Endodermal cell (in vitro differentiated cells): ENCODE results near the gene SDHAF4. TPM values are rescaled to one million over a fixed set of nuclear protein-coding genes. Genes with fewer than 3 reads are reported as not detected.

Source experiments
- DNase-seq: peaks from one replicate; pipeline ENCODE4 v3.0.0-alpha.2; 2017
- H3K27ac ChIP-seq: 2 replicates; pipeline ENCODE4 v1.5.1; 2013; ENCODE audit warnings: mild to moderate bottlenecking, low read depth, low read length, moderate library complexity
- H3K27me3 ChIP-seq: 2 replicates; pipeline ENCODE4 v1.6.1; 2013; ENCODE audit warnings: mild to moderate bottlenecking, low read length, moderate library complexity; ENCODE audit not compliant: insufficient read depth, control insufficient read depth, poor library complexity, severe bottlenecking
- H3K36me3 ChIP-seq: 2 replicates; pipeline ENCODE4 v1.7.0; 2013; ENCODE audit warnings: mild to moderate bottlenecking, low read length, moderate library complexity; ENCODE audit not compliant: control insufficient read depth, insufficient read depth
- H3K4me1 ChIP-seq: one replicate; pipeline ENCODE4 v1.7.0; 2013; ENCODE audit warnings: low read length; ENCODE audit not compliant: control insufficient read depth, insufficient read depth
- H3K4me3 ChIP-seq: 2 replicates; pipeline ENCODE4 v1.5.1; 2013; ENCODE audit warnings: mild to moderate bottlenecking, low read length, moderate library complexity
- H3K9ac ChIP-seq: 2 replicates; pipeline ENCODE4 v1.6.1; 2013; ENCODE audit warnings: mild to moderate bottlenecking, low read length, moderate library complexity; ENCODE audit not compliant: poor library complexity, severe bottlenecking; ENCODE audit errors: extremely low read depth
- H3K9me3 ChIP-seq: 2 replicates; pipeline ENCODE4 v1.6.1; 2013; ENCODE audit warnings: mild to moderate bottlenecking, low read length, moderate library complexity; ENCODE audit not compliant: control insufficient read depth
- H3K27ac Mint-ChIP-seq: 2 replicates; pipeline ENCODE4 v1.8.0; 2020; ENCODE audit warnings: mixed read lengths
- H3K27me3 Mint-ChIP-seq: 2 replicates; pipeline ENCODE4 v1.8.0; 2021; ENCODE audit warnings: mild to moderate bottlenecking, mixed read lengths; ENCODE audit not compliant: insufficient read depth
- H3K36me3 Mint-ChIP-seq: 2 replicates; pipeline ENCODE4 v1.8.0; 2020; ENCODE audit warnings: low read depth, mixed read lengths
- H3K4me1 Mint-ChIP-seq: 2 replicates; pipeline ENCODE4 v1.8.0; 2020; ENCODE audit warnings: mixed read lengths
- H3K4me3 Mint-ChIP-seq: 2 replicates; pipeline ENCODE4 v1.8.0; 2020; ENCODE audit warnings: mild to moderate bottlenecking, moderate library complexity, mixed read lengths
- H3K9me3 Mint-ChIP-seq: 2 replicates; pipeline ENCODE4 v1.8.0; 2020; ENCODE audit warnings: mild to moderate bottlenecking, mixed read lengths
- CTCF ChIP-seq: fragments of 200-600 bp; sonication (generic); conservative IDR thresholded peaks from 2 replicates; pipeline ENCODE4 v1.5.0; 2021; ENCODE audit warnings: antibody characterized with exemption, mild to moderate bottlenecking
- WGBS, 2 experiments: methylation state at CpG; one replicate each; pipeline versions ENCODE4 v1.1.5 to v1.1.7; 2013; ENCODE audit warnings: missing lambda C conversion rate in 2 of 2, mixed read lengths in 1 of 2; ENCODE audit not compliant: insufficient coverage in 1 of 2, insufficient read length in 1 of 2; 5-methylcytosine and 5-hydroxymethylcytosine counted together
- total RNA-seq, 2 donors: library from RNA; stranded (reverse); fragmentation: NEBNext Ultra II Directional in 1 of 2; extraction: Animal tissue kit (Norgen Biotek cat#: 25700) in 1 of 2; gene quantifications; 2 replicates in 1 of 2; 3 replicates in 1 of 2; pipeline ENCODE4 v1.2.1, GENCODE V29; 2021

Gene SDHAF4
- total RNA-seq, 2 donors from 2014 or later: 23.5 to 47.4 TPM

- H3K36me3 Mint-ChIP-seq: peaks cover 7% of the 10 kb centered on the region
- H3K27me3 ChIP-seq: no peaks in the 10 kb centered on the region
- H3K4me1 ChIP-seq: no peaks in the 10 kb centered on the region
- H3K27ac ChIP-seq: no peak overlapping the region
- H3K4me3 Mint-ChIP-seq: no peak overlapping the region
- no peaks in the 10 kb centered on the region for H3K27me3 Mint-ChIP-seq
- no peaks in the 10 kb centered on the region for H3K36me3 ChIP-seq
- H3K9me3 ChIP-seq: no peaks in the 10 kb centered on the region
- no peak for TF ChIP-seq CTCF
- H3K9ac ChIP-seq: no peak overlapping the region
- no peak overlapping the region for H3K4me3 ChIP-seq
- H3K9me3 Mint-ChIP-seq: no peaks in the 10 kb centered on the region
- H3K27ac Mint-ChIP-seq: no peak overlapping the region
- 92% methylated on average over 1 of the region's 1 CpG; no CpG with 5 or more reads in 1 of the 2 experiments for WGBS, 2 experiments
- H3K4me1 Mint-ChIP-seq: peaks cover 17% of the 10 kb centered on the region
- no peak for DNase-seq
Observed at GRCh38 chr6:70531133-70531532, 35.6 kb upstream of the SDHAF4 start.

- DNase-seq: no peak
- TF ChIP-seq CTCF: no peak
- no peaks in the 10 kb centered on the region for H3K4me1 Mint-ChIP-seq
- no peak overlapping the region for H3K9ac ChIP-seq
- H3K9me3 ChIP-seq: no peaks in the 10 kb centered on the region
- H3K9me3 Mint-ChIP-seq: peaks cover 2% of the 10 kb centered on the region
- 100% methylated on average over 1 of the region's 1 CpG; no CpG with 5 or more reads in 1 of the 2 experiments for WGBS, 2 experiments
- no peaks in the 10 kb centered on the region for H3K4me1 ChIP-seq
- no peak overlapping the region for H3K4me3 ChIP-seq
- H3K36me3 ChIP-seq: peaks cover 13% of the 10 kb centered on the region
- H3K27me3 ChIP-seq: no peaks in the 10 kb centered on the region
- H3K27me3 Mint-ChIP-seq: no peaks in the 10 kb centered on the region
- H3K4me3 Mint-ChIP-seq: no peak overlapping the region
- no peak overlapping the region for H3K27ac ChIP-seq
- no peak overlapping the region for H3K27ac Mint-ChIP-seq
- peaks cover 20% of the 10 kb centered on the region for H3K36me3 Mint-ChIP-seq
Observed at GRCh38 chr6:70537266-70537665, 29.5 kb upstream of the SDHAF4 start.

- WGBS, 2 experiments: 82% methylated on average over 1 of the region's 1 CpG; no CpG with 5 or more reads in 1 of the 2 experiments
- Histone ChIP-seq H3K4me3 (no peak overlapping the region), H3K4me1 (no peaks in the 10 kb centered on the region), H3K9ac (no peak overlapping the region), H3K36me3 (peaks cover 13% of the 10 kb centered on the region), H3K27me3 (no peaks in the 10 kb centered on the region), H3K27ac (no peak overlapping the region), H3K9me3 (no peaks in the 10 kb centered on the region)
- TF ChIP-seq CTCF: no peak
- Mint-ChIP-seq H3K4me3 (no peak overlapping the region), H3K27me3 (no peaks in the 10 kb centered on the region), H3K9me3 (peaks cover 2% of the 10 kb centered on the region), H3K4me1 (no peaks in the 10 kb centered on the region), H3K27ac (no peak overlapping the region), H3K36me3 (peaks cover 17% of the 10 kb centered on the region)
- no peak for DNase-seq
Observed at GRCh38 chr6:70538376-70538775, 28.4 kb upstream of the SDHAF4 start.
